HG03378 (cell line): Measurements from ENCODE around the gene HSPBP1.

Experiments used
- ATAC-seq: cut with Tn5 transposase; IDR thresholded peaks from one replicate; pipeline ENCODE4 v1.9.1; 2021; ENCODE audit warnings: mild to moderate bottlenecking, moderate library complexity; ENCODE audit not compliant: unreplicated experiment

Gene HSPBP1

GRCh38 chr19:55256562-55257460 is 23.1 kb downstream of the HSPBP1 start:
- no peak for ATAC-seq

- no peak for ATAC-seq
Measured at GRCh38 chr19:55255618-55256423, 24.1 kb downstream of the HSPBP1 start.

DNA sequence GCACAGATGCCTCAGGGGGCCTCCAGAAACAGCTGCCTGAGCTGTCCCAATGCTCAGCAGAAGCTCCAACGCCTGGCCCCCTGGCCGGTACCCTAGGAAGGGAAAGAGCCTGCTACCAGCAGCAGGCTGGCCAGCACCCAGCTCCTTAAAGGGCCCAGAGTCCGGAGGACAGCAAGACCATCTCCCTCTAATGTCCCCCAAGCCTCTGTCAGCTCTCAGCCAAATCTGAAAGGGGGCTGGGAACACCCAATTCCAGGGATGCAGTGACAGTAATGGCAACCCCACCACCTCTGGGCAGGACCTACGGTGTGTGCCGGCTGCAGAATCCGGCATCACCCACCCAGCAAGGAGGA is 25.3 kb downstream of the HSPBP1 start:
- ATAC-seq: no peak

DNA sequence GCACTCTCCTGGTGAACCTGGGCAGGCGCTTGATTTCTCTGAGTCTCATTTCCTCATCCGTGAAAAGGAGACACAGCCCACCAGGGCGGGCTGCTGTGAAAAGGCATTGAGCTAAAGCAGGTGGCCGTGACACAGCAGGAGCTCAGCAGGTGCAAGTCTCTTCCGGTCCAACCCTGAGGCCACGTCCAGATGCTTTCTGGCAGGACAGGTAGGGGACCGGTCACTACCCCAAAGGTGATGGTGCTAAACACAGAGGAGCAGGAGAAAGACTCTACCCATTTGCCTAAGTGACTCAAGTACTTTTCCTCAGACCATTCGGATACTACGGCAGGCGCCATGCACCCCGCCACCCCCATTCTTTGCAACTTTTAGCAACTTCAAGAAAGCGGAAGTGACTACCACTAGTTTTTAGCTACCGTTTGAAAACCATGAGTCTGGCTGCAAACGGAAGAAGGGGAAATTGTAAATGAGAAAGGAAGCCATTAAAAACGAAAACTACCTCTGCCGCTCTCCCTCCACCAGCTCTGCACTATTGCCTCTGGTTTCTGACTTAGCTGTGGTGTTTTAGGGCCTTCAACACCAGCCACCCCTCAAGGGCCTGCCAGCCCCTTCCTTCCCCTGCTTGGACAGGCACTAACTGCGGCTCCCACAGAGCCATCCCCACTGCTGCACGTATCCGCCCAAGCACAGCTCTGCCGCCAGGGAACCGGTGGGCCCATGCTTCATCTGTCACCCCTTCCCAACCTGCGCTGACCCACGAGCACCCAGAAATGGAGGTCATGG is 25.9 kb downstream of the HSPBP1 start:
- peak; percentile 31 for ATAC-seq

DNA sequence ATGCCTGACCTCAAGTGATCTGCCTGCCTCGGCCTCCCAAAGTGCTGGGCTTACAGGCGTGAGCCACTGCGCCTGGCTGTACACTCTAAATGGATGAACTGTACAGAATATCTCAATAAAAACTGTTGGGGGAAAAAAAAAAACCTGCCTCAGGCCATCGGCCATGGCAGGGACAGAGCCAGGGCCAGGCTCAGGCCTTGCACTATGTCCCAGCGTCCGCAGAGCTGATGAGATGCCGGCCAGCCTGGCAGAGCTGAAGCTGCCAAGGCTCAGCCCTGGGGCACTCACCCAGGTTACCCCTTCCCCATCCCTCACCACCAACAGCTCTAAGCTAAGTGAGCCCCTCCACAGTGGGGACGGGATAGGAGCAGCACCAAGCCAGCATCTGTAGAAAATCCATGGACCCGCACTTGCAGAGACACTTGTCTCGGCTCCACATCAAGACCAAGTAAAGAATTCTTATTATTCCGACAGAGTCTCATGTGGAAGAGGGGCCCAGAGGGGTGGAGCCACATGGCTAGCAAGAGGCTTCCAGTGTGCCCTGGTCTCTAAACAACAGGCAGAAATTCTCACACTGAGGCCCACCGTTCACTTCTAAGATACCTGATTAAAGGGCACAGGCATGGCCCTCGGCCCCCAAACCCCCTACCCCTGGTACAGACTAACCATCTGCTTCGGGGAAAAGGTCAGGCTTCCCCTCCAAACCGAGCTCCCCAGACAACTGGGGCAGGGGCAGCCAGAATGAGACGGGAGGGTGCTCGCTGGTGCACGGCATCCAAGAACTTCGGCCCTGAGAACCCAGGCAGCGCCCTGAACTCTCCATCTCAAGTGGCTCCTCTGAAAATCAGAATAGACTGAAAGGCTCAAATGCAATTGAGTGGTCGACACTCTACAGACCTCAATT is 26.9 kb downstream of the HSPBP1 start:
- ATAC-seq: no peak

- no peak for ATAC-seq
Measured at GRCh38 chr19:55251341-55252081, 28.4 kb downstream of the HSPBP1 start.

GRCh38 chr19:55250262-55251036 is 29.5 kb downstream of the HSPBP1 start:
- no peak for ATAC-seq

- ATAC-seq: no peak
Measured at GRCh38 chr19:55249841-55250240, 30.1 kb downstream of the HSPBP1 start.

- no peak for ATAC-seq
Measured at GRCh38 chr19:55248704-55249103, 31.2 kb downstream of the HSPBP1 start.

DNA sequence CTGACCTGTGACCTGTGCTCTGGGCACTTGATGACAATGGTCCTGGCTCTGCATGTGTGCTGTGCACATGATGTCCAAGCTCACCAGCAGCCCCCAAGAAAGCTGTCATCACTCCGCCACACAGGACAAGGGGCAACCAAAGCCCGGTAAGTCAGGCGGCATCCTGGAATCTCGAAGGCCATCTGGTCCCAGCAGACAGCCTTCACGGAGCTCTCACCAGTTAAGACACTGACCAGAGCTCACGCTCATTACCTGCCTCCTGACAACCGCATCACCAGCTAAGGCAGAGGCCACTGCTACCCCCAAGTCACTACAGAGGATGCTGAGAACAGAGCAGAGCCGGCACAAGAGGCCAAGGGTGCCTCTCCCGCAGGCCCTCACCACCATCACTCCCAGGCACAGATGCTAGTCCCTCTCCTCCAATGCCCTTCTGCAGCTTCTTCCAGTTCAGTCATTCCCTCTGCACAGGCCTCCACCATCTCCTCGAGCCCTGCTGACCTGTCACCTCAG is 31.7 kb downstream of the HSPBP1 start:
- no peak for ATAC-seq

DNA sequence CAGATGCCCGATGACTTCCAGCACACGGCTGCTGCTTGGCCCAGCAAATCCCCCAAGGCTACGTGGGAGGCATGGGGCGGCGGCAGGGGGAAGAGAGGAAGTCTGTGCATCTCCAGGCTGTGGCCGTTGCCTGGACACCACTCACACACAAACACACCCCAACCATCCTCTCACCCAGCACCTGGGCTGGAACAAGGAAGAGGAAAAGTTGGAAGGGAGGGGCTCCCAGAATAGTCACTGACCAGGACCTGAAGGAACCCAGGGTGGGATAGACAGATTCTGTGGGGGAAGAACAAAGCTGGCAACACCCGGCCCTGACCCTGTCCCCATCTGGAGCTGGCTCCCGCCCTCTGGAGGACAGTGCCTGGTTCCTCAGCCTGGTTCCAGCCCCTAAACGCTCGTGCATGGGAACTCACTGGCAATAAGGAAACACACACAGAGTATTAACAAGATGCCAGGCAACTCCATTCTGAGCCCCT is 32.2 kb downstream of the HSPBP1 start:
- ATAC-seq: no peak

GRCh38 chr19:55246462-55247451 is 33.2 kb downstream of the HSPBP1 start:
- no peak for ATAC-seq

DNA sequence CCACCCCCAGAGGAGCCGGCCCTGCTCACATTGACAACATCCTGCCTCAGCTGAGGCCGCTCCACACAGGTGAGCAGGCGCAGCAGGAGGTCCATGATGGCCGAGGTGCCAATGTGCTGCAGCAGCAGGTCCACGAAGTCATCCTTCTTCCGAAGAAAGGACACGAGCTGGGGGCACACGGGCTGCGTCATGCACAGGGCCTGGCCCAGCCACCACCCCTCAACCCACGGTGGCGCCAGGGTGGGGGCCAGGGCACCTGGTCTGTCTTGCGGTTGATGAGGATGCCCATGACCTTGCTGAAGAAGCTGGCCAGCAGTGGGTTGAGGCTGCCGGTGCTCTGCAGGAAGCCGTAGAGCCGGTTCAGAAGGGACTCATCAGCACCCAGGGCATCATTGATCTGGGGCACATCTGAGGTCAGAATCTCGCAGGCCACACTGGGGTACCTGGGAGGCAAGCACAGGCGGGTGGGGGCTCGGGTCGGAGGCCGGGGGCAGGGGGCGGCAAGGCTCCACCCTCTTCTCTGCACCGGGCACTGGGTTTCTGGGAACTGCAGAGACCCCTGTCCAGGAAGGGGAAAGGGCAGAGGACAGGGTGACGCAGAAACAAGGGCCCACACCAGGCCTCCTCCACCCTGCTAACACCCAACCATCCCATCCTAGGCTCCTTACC is 34.5 kb downstream of the HSPBP1 start:
- no peak for ATAC-seq

- no peak for ATAC-seq
Measured at GRCh38 chr19:55244004-55244680, 35.8 kb downstream of the HSPBP1 start.

- ATAC-seq: no peak
Measured at GRCh38 chr19:55242517-55242916, 37.4 kb downstream of the HSPBP1 start.

DNA sequence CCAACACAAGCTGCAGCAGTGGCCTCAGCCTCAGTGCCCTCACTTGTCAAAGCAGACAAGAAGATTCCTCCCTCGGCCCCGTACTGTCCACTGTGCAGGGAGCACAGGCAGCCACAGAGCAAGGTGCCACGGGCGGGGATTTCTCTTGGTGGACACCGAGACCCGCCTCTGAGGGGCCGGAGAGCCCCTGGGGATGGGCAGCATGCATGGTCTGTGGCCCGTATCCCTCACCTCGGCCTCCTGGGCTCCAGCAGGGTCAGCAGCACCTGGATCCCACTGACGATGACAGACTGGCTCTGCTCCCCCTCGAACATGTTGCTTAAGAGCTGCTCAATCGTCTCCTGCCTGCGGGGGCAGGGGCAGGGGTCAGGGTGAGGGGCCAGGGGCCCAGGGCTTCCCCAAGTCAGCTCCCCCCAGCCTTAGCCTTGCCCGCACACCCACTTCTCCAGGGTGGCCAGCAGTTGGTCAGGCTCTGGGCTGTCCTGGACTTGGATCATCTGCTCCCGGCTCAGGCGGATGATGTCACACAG is 37.9 kb downstream of the HSPBP1 start:
- no peak for ATAC-seq
